Suppressor macrophage treated with lipopolysaccharide for 1 hour (primary cell): ENCODE data around the gene GM2A.
A peak's percentile ranks its signal among the peaks of the same experiment; 100 is the strongest.
"Not testable (repeated sequence)": the region's sequence is repeated elsewhere in the genome, so short reads cannot be mapped to it uniquely, and the experiment has no call there.

ENCODE experiments used
- DNase-seq, 3 donors: peaks; one replicate each; pipeline ENCODE4 v3.0.0-alpha.2; 2020 to 2022

GM2A gene

DNA sequence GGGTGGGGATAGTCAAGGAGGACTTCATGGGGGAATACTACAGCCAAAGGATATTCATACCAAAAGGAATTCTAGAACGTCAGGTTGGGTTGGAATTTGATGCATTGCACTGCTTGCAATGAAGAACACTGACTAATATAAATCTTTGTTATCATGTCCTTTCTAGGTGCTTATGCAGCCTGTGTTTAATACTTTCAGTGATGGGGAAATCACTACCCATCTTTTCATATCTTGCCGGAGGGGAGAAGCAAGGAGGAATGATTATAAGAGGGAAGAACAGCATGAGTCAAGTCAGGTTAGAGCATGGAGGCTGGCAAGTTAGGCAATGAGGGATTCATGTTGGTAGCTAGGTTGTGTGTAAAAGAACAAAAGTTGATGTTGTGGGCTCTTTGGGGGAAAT lies 24.0 kb upstream of the GM2A start:
- DNase-seq: no peak

DNA sequence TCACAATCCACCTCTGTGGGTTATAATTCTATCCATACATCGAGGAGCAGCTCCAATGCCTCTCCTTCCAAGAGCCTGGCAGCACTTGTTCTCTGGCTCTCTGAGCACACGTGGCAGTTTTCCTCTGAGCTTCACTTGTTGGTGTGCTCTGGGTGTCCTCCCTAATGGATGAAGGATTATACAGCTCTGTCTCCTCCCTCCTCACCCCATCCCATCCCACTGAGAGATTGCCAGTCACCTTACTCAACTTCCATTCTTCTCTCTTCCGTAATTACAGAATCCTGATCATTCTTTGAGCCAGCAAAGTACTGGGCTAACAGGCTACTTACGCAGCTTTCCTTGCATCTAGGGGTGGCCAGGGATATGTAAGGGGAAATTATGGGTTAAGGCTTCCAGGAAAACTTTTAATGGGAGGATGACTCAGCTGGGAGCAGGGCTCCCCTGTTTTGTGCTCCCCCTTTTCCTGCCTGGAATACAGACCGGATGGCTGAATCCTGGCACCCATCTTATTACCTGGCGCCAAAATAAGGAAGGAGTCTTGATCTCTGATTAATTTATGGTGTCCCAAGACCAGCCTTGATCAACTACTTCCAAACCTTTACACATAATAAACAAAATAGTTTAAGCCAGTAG lies 22.8 kb upstream of the GM2A start:
- no peak for DNase-seq

DNA sequence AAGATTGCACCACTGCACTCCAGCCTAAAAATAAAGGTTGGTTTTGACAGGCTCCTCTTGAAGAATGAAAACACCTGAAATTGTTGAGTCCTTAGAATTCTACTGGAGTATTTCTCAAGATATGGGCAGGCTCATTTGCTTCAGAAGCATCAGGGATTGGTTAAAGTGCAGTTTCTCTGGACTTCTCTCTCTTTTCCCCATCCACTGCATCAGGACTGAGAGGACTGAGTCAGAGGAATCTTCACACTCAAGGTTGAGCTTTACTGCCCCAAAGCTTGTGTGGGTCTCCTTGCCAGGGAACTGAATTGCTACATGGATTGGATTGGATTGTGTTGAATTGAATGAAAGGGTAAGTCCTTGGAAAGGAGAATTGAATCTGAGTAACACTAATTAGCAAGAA lies 21.6 kb upstream of the GM2A start:
- DNase-seq: no peak

DNA sequence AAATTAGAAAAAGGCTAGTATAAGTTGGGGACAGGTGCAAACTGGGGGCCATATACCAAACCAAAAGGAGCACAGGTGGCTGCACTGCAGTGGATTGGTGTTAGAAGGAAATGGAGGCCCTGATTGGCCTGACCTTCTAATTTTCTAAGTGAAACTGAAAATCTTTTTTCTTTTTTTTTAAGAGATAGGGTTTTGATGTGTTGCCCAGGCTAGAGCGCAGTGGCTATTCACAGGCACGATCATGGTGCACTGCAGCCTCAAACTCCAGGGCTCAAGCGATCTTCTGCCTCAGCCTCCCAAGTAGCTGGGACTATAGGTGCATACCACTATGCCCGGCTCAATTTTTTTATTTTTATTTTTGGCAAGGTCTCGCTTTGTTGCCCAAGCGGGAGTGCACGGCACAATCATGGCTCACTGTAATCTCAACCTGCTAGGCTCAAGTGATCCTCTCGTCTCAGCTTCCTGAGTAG lies 19.3 kb upstream of the GM2A start:
- no peak for DNase-seq

DNA sequence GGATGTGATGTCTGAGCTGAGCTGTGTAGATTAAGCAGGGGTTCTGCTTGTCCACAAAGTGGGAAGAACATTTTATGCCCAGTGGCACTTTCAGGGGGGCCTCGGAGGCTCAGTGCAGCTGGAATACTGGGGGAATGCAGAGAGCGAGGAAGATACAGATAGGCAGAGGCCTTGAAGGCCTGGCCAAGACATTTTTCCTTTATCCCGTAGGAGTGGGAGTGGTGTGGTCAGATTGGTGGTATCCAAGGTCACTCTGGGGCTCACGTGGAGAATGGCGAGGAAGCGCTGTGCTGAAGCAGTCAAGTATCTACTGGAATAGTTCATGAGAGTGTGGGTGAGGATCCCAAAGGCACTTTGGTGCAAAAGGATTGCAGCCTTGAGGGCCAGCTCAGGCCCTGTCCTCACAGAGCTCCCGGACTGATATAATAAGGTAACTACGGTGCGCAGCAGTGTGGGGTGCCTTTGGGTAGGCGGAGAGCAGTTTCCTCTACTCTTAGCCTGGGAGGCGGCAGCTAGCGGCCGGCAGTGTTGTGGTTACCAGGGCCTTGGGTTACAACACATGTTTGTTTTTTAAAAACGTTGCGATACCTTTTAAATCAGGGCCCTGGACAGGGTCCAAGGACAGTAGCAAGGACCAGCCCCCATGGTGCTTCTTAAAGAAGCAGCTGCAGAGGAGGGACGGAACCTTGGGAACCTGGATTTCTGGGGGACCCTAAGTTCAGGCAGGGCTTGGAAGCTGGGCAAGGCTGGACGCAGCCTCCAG lies 18.3 kb upstream of the GM2A start:
- peak; percentile 54 to 68 (median 64) for DNase-seq

DNA sequence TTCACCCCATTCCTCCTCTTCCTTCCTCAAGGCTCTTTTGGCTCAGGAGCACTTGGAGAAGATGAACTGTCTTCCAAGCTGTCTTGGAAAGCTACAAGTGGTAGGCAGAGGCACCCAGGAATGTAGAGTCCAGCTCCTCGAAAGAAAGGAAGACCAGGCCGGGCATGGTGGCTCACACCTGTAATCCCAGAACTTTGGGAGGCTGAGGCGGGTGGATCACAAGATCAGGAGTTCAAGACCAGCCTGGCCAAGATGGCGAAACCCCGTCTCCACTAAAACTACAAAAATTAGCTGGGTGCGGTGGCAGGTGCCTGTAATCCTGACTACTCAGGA lies 17.8 kb upstream of the GM2A start:
- not testable (repeated sequence) for DNase-seq

DNA sequence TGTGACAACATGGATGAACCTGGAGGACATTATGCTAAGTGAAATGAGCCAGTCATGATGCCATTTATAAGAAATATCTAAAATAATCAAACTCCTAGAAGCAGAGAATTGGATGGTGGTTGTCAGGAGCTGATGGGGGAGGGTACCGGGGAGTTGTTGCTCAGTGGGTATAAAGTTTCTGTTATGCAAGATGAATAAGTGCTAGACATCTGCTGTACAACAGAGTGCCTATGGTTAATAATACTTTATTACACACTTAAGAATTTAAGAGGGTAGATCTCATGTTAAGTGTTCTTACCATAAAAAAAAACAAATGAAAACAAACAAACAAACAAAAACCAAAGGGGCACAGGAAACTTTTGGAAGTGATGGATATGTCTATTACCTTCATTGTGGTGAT lies 16.1 kb upstream of the GM2A start:
- DNase-seq: no peak

DNA sequence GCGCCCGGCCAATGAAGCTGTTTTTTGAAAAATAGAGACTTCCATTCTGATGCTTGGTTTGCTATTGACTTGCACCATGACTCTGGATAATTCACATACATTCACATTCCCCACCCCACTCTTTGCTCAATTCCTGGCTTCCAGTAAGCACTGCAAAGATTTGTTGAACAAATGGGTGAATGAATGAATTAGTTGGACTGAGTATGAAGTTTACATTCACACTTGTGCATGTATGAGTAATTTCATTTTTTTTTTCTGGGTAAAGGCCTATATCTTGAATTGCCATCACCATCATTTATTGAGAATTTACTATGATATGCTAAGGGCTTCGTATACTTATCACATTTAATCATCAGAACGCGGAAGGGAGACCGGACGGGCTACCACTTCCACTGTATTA lies 15.3 kb upstream of the GM2A start:
- no peak for DNase-seq

DNA sequence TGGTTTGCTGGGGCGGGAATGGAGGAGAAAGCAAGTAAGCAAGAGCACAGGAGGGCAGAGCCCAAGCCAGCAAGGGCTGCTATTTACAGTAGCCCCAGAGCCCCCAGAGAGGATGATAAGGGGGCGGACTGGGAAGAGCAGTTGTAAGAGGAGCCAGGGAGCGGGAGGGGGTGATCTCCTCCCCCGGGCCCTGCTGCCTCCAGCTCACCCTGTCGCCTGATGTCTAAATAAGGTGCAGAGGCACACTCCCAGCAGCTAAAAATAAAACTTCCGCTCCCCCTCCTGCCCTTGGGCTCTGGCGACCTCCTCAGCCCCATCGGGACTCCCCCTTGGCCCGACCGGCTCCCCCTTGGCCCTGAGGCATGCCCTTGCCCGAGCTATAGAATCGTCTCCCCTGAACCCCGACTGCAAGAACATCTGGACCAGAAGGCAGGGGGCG lies 14.7 kb upstream of the GM2A start:
- no peak for DNase-seq

DNA sequence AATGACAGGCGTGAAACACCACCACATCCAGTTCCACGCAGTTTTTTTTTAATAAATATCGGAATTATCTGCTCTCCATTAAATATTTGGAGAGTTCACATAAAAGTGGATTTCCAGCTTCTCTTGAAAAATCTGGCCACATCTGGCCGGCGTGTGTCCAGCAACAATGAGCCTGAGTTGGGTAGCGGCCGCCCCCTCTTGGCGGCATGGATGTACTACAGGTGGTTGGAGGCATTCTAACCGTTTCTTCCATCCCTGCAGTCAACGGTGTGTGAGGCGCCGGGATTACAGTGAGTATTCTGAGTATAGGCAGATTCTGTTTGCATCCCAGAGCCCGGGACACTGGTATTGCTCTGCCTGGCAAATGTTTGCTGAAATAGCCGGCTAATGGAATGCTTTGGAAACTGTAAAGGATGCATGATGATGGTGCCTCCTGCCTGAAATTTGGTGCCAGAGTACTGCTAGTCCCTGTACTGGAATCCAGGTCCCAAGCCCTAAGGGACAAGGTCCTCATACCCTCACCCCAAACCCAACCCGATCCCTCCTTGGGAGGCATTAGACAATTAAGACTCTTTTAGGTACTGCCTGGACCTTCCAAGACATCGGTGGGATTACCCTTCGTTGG lies 13.6 kb upstream of the GM2A start:
- DNase-seq: peak; percentile 82 to 86 (median 84)

DNA sequence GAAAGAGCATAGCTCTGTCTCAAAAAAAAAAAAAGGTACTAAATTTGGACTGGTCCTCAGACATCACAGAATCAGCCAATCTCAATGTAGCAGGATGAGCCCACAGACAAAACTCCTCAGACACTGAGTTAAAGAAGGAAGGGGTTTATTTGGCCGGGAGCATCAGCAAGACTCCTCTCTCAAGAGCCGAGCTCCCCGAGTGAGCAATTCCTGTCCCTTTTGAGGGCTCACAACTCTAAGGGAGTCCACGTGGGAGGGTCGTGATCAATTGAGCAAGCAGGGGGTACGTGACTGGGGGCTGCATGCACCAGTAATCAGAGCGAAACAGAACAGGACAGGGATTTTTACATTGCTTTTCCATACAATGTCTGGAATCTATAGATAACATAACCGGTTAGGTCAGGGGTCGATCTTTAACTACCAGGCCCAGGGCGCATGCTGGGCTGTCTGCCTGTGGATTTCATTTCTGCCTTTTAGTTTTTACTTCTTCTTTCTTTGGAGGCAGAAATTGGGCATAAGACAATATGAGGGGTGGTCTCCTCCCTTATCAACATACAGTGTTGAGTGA lies 12.6 kb upstream of the GM2A start:
- not testable (repeated sequence) for DNase-seq

DNA sequence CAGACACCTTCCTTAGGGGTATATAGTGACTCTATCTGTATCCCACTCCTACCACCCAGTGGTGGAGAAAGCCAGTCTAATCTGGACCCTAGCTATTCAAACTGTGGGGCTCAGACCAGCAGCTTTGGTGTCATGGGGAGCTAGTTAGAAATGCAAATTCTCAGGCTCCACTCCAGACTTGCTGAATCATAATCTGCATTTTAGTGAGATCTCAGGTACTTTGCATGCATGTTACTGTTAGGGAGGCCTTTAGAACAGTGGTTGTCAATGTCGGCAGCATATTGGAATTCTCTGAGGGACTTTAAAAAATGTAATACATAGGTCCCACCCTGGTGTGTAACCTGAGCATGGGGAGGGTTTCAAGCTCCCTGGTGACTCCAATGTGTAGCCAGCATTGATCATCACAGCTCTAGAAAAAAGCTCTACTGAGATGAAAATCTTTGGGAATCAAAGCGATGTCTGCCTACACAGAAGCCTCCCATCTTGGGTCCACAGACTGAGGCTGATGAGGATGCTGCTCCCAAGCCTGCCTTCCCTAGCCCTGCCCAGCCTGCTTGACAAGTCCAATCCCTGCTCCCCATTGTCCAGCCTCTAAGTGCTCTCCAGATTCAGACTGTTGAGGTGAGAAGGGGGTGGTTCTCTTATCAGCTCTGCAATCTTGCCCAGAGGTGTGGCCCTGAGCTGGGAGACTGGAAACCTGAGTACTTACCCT lies 11.9 kb upstream of the GM2A start:
- no peak for DNase-seq

DNA sequence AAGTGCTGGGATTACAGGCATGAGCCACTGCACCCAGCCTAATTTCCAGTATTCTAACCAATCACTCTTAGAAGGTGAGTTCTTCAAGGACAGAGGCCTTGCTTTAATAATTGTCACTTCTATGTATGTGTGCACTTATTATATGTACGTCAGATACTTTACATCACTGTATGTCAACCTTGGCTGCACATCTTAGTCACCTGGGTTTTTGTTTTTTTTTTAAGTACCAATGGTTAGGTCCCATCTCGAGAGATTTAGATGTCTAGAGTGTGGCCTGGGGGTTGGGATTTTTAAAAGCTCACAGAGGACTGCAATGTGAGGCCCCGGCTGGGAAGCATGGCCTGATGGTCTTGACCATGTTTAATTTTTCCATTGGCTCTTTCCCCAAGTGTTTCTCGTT lies 9.9 kb upstream of the GM2A start:
- no peak for DNase-seq

DNA sequence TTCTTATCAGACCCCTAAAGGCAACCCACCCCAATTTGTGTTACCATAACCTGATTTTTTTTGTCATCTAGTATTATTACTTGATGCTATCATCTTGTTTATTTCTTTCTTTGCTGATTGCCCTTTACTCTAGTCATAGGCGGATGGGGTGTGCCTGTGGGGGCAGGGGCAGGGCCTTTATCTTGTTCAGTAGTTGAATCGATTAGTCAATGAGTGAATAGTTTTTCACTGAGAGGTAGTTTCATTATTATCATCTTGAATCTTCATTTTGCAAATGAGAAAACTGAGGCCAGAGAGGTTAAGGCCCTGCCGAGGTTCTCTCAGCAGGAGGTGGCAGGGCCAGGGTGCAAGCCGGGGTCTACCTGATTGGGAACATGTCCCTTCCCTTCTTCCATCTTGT lies 9.4 kb upstream of the GM2A start:
- DNase-seq: no peak

DNA sequence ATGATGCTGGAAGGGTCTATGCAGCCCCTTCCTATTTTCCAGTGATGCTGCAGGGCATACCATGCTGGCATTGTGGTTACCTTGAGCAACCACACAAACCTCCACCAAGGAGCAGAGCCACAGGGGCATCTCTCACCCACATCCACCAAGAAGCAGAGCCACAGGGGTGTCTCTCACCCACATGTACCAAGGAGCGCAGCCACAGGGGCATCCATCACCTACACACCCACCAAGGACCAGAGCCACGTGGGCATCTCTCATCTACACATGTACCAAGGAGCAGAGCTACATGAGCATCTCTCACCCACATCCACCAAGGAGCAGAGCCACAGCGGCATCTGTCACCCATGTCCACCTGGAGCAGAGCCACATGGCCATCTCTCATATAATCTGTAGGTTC lies 8.8 kb upstream of the GM2A start:
- DNase-seq: no peak

DNA sequence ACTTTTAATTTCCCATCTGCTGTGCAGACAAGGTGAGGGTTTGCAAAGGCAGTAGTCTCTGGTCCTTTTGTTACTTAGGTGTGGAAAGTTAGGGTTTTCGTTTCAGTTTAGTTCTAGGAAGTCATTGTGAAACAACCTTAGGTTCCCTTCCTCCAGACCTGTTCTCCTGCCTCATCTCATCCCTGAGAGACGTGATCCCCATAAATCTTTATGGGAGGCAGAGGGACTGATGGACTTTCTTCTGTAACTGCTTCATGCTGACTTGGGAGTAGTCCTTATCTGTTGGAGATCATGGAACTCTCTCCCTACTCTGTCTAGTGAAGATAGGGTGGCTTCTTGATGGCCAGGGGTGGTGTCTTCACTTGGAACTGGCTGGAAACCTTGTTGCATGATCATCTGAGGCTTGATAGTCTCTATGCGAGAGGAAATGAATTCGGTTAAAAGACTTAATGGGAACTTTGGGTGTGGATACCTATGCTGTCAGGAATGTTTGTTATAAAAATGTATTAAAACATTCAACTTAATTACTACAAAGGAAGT lies 7.2 kb upstream of the GM2A start:
- no peak for DNase-seq

DNA sequence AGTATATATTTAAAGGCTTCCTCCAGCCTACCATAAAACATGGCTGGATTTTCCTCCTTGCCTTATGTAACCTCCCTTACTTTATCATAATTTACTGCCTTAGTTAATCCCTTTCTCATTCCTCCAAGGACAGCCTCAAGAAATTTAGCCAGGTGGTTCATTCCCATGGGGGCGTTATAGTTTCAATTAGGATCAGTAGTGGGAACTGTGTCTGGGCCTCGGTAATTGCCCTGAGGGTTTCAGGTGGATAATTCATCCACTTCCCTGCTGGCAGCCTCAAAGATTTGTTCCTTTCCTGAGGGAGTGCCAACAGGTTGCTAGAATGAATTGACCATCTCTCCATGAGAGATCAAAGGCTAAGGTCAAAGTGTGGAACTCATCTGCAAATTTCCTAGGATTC lies 4.3 kb upstream of the GM2A start:
- DNase-seq: no peak

DNA sequence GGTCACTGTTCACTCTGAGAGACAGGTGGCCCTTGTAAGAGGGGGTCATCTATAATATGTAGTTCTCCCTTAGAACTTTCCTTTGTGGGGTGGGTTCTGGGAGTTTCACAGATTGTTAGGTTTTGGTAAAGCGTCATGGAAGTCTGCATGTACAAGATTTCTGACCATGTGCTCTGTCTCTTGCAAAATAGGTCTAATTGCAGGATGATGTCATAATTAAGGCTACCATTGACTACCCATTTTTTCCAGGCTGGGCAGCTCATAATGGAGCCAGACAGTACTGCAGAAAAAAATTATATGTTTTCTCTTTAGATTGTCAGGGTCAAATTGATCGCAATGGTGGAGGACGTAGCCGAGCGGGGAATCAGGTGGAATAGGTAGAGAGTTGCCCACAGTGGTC lies 3.7 kb upstream of the GM2A start:
- DNase-seq: peak in 1 of 3 donors; percentile 59

DNA sequence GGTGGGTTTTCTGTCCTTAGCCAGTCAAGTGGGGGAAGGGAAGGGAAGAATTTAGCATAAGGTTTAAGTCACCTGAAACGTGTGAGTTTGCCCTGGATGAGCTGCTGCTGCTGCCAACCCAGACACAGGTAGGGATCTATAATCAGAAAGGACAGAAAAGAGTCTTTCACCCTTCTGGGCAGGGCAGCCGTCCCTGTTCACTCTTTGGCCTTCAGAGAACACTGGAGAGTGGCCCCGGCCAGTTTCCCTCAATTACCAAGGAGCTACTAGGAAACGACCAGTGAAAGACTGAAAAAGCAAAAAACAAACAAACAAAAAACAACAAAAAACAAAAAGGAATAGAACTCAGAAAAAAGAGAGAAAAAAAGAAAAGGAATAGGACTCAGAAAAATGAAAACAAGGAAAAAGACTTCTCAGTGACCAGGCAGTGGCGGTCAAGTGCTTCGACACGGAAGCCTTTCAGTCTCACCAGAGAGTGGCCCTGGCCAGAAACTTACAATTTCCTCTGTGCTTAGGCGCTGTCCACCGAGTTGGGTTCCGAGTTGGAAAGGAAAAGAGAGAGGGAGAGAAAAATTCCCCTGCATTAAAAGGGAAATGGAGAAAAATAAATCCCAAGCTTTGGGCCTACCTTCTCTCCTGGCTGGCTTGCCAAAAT lies 2.5 kb upstream of the GM2A start:
- DNase-seq: no peak

DNA sequence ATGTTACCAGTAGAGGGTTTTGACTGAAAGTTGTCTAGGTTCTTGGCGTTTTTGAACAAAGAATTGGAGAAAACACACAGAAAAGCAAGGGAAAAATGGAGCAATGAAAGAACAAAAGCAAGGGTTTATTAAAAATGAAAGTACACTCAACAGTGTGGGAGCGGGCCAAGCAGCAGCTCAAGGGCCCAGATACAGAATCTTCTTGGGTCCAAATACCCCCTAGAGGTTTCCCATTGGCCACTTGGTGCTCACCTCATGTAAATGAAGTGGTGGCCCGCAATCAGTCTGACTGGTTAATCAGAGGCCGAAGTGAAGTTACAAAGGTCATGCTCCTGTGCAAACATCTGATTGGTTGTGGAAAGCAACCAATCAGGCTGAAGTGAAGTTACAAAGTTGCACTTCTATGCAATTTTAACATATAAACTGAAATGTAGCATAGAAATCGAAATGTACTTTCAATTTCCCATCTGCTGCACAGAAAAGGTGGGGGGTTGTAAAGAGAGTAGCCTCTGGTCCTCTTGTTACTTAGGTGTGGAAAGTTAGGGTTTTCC lies 1.9 kb upstream of the GM2A start:
- no peak for DNase-seq

DNA sequence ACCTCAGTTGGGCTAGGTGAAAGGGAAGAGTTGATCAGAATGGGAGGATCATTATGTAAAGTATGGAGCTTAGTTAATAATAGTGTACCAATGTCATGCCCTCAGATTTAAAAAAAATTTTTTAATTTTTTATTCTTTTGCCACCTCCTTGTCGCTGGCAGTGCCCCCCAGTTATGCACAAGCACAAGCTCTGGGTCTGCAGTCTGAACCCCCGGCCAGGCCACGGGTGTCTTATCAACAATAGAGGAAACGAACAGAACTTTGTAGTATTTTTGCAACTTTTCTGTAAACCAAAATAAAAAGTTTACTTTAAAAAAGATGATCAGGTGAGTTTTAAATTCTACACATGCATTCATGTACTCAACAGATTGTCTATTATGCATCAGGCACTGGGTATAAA lies 1.4 kb upstream of the GM2A start:
- no peak for DNase-seq

DNA sequence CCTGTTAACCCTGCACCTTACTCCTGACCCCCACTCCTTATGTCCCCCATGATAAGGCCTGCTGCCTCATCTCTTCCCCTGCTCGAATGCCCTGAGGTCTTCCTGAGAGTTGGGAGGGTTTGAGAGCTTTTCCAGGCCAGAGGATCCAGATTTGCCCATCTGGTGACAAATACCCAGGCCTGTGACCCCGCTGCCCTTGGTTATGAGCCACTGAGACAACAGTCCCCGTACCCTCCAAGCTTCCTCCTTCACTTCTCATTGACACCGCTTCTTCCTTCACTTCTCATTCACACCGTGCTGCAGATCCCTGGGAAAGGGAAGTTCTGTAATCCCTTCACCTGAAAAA lies 593 bp downstream of the GM2A start:
- peak in 2 of 3 donors; percentile 45 to 48 for DNase-seq
